Cardiac muscle cell (in vitro differentiated cells and primary cell): ENCODE results near the gene PRG2. TPM values are rescaled to one million over a fixed set of nuclear protein-coding genes. Genes with fewer than 3 reads are reported as not detected.

Experiments
- DNase-seq, 2 donors: peaks; one replicate each; pipeline versions ENCODE4 v3.0.0 to v3.0.0-alpha.2; 2010 to 2017; ENCODE audit warnings: low read depth in 1 of 2, low spot score in 1 of 2
- H3K27ac ChIP-seq: fragments of 200-600 bp; sonication (generic); 2 replicates; pipeline ENCODE4 v1.5.1; 2016
- H3K27me3 ChIP-seq: fragments of 200-600 bp; sonication (generic); 2 replicates; pipeline ENCODE4 v1.6.0; 2016; ENCODE audit warnings: control low read depth
- H3K36me3 ChIP-seq: fragments of 200-600 bp; sonication (generic); 2 replicates; pipeline ENCODE4 v1.5.1; 2016; ENCODE audit warnings: control low read depth
- H3K4me1 ChIP-seq: fragments of 200-600 bp; sonication (generic); 2 replicates; pipeline ENCODE4 v1.8.1; 2017; ENCODE audit warnings: low read depth, mild to moderate bottlenecking, mixed run types
- H3K4me3 ChIP-seq: fragments of 200-600 bp; sonication (generic); 2 replicates; pipeline ENCODE4 v1.5.1; 2016; ENCODE audit warnings: mild to moderate bottlenecking
- H3K9me3 ChIP-seq: fragments of 200-600 bp; sonication (generic); 2 replicates; pipeline ENCODE4 v1.5.1; 2017; ENCODE audit warnings: low read depth, mild to moderate bottlenecking, control low read depth
- CTCF ChIP-seq: IDR thresholded peaks from 2 replicates; pipeline ENCODE4 v1.5.1; 2012; ENCODE audit warnings: low read depth, mild to moderate bottlenecking, low read length
- polyA plus RNA-seq: library from polyadenylated mRNA; unstranded; fragments of >200 nt; fragmentation: Nextera tagmentation; extraction: Ambion mirVana; gene quantifications from 2 replicates; pipeline ENCODE4 v1.2.1, GENCODE V29; 2016
- total RNA-seq: library from RNA; depleted of rRNA; stranded (reverse); fragments of >200 nt; gene quantifications from 2 replicates; pipeline ENCODE4 v1.2.3, GENCODE V29; 2016

PRG2 gene
- total and polyA plus RNA-seq, 2 experiments from 2014 or later: not detected

GRCh38 chr11:57370941-57371340 is 19.5 kb downstream of the PRG2 start:
- H3K4me1 ChIP-seq: no peaks in the 10 kb centered on the region
- no peak for TF ChIP-seq CTCF
- DNase-seq: no peak
- H3K36me3 ChIP-seq: no peaks in the 10 kb centered on the region
- H3K27me3 ChIP-seq: no peaks in the 10 kb centered on the region
- no peak overlapping the region for H3K4me3 ChIP-seq
- no peaks in the 10 kb centered on the region for H3K9me3 ChIP-seq
- H3K27ac ChIP-seq: no peak overlapping the region

GRCh38 chr11:57370251-57370650 is 20.2 kb downstream of the PRG2 start:
- H3K27ac ChIP-seq: no peak overlapping the region
- DNase-seq: no peak
- no peak for TF ChIP-seq CTCF
- H3K4me1 ChIP-seq: no peaks in the 10 kb centered on the region
- H3K27me3 ChIP-seq: no peaks in the 10 kb centered on the region
- no peaks in the 10 kb centered on the region for H3K36me3 ChIP-seq
- H3K4me3 ChIP-seq: no peak overlapping the region
- H3K9me3 ChIP-seq: no peaks in the 10 kb centered on the region

- H3K36me3 ChIP-seq: no peaks in the 10 kb centered on the region
- H3K4me3 ChIP-seq: no peak overlapping the region
- TF ChIP-seq CTCF: no peak
- H3K27ac ChIP-seq: no peak overlapping the region
- H3K4me1 ChIP-seq: no peaks in the 10 kb centered on the region
- DNase-seq: no peak
- no peaks in the 10 kb centered on the region for H3K9me3 ChIP-seq
- no peaks in the 10 kb centered on the region for H3K27me3 ChIP-seq
Observed at GRCh38 chr11:57368845-57369232, 21.6 kb downstream of the PRG2 start.

- no peaks in the 10 kb centered on the region for H3K27me3 ChIP-seq
- TF ChIP-seq CTCF: no peak
- H3K4me1 ChIP-seq: no peaks in the 10 kb centered on the region
- H3K36me3 ChIP-seq: no peaks in the 10 kb centered on the region
- no peaks in the 10 kb centered on the region for H3K9me3 ChIP-seq
- H3K27ac ChIP-seq: no peak overlapping the region
- no peak for DNase-seq
- H3K4me3 ChIP-seq: no peak overlapping the region
Observed at GRCh38 chr11:57368106-57368844, 22.2 kb downstream of the PRG2 start.

- DNase-seq: no peak
- no peak overlapping the region for H3K4me3 ChIP-seq
- H3K27me3 ChIP-seq: no peaks in the 10 kb centered on the region
- H3K36me3 ChIP-seq: no peaks in the 10 kb centered on the region
- no peaks in the 10 kb centered on the region for H3K4me1 ChIP-seq
- TF ChIP-seq CTCF: no peak
- no peak overlapping the region for H3K27ac ChIP-seq
- H3K9me3 ChIP-seq: no peaks in the 10 kb centered on the region
Observed at GRCh38 chr11:57364851-57365660, 25.4 kb downstream of the PRG2 start.
